GM21367 (cell line): ENCODE data around the gene THUMPD3.

Source experiments
- ATAC-seq: cut with Tn5 transposase; IDR thresholded peaks from one replicate; pipeline ENCODE4 v1.9.1; 2021; ENCODE audit not compliant: unreplicated experiment

The THUMPD3 gene

DNA sequence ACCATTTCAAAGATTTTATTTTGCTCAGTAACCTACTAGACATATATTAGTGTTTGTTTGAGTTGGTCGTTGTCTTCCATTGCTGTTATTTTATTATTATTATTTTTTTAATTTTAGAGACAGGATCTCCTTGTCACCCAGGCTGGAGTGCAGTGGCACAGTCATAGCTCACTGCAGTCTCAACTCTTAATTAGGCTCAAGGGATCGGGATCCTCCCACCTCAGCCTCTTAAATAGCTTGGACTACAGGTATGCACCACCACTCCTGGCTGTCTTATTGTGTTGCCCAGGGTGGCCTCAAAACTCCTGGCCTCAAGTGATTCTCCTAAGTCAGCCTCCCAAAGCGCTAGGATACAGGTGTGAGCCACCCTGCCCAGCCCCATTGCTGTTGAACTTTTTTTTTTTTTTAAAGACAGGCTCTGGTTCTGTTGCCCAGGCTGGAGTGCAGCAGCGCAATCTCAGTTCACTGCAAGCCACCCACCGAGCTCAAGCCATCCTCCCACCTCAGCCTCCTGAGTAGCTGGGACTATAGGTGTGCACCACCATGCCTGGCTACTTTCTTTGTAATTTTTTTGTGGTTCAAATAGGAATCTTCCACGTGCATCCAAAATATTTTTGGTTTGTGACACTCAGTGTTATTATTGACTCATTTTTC is 52.8 kb downstream of the THUMPD3 start:
- ATAC-seq, result no peak

DNA sequence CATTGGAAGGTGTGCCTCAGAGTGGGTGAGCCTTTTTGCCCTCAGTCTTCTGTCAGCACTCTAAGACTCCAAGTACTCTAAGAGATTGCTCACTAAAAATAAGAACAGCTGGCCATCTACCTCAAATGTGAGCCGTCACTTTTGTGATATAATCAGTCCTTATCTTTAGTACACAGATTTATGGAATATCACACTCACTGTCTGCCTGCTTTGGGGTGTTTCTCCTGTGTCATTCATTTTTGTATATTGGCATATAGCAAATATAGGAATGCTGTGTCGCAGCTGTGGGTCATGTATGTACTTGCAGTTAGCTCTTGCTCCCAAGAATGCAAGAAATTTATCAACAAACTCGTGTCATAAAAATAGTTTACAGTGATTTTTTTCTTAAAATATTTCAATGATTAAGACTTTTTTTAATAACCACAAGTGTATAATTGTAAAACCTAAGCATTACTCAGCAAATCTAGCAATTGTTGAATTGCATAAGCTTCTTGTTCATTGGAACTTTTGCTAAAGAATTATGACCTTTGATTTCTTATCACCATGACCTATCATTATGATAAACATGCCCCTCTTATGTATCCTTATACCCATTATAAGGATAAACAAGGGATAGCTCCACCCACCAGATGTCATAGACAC is 53.4 kb downstream of the THUMPD3 start:
- ATAC-seq, result no peak

DNA sequence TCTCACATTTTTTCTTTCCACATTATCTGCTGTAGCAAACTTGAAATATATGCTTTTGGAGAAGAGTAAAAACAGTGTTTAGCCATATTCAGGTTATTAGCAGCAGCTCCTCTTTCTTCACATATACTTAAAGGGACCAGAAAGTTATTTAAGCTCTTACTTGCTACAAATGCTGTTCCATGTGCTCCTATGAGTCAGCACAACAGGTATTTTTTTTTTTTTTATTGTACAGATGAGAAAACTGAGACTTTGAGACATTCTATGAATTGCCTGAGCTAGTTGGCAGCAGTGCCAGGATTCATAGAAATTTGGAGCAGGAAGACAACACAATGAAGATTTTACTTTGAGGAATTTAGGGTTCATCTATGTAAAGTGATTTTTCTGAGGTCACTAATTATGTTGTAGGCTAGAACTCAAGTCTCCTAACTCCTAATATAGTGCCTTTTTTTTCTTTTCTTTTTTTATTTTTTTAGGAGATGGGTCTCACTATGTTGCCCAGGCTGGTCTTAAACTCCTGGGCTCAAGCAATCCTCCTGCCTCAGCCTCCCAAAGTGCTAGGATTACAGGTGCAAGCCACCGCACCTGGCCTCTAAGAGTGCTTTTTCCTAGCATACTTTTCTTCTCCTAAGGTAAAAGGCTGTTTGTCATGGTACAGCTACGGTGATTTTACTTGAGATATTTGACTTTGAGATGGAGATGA is 58.1 kb downstream of the THUMPD3 start:
- no peak for ATAC-seq

DNA sequence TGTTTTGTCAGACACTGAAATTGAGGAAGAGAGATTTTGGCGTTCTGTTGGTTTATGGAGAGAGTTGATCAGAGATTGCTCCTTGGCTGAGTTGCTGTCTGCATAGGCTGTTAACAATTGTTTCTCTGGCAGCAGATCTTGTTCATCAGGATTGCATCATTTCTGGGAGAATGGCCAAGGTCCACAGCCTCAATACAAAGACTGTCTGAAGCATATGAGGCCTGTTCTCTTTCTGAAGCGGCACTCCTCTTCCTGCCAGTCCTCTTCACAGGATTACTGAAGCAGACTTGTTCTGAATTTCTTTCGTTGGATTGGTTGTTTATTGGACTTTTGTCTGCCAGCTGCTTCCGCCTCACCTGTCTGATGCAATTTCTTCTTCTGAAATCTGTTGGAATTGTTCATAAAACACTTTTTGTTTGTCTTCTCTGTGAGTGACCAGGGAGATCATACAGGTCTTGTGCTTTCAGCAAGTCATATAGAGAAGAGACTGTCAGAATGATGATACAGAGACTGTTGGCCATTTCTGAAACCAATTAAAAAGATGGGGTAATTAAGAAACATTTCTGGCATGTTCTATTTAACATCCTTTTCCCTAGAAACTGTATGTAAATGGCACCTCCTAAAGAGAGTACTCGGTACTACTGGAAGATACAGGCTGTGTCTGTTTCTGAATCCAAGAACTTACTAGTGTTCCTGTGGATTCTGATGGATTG is 60.0 kb downstream of the THUMPD3 start:
- no peak for ATAC-seq

DNA sequence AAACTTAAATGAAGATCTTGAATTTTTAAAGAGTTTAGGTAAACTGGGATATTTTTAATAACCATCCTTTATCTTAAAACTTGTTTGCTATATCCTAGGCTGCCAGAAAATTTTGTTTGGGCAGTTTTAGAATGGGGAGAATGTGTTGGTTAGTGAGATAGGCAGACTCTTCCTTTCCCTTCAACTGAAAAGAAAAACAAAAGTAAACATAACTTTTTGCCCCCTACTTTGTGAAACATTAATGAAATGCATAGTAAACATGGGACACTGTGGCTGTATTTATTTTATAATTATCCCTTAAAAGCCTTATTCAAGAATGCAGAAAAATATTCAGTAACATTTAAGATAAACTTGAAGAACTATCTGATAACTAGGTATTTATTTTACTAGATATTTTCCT is 65.6 kb downstream of the THUMPD3 start:
- ATAC-seq, result no peak

DNA sequence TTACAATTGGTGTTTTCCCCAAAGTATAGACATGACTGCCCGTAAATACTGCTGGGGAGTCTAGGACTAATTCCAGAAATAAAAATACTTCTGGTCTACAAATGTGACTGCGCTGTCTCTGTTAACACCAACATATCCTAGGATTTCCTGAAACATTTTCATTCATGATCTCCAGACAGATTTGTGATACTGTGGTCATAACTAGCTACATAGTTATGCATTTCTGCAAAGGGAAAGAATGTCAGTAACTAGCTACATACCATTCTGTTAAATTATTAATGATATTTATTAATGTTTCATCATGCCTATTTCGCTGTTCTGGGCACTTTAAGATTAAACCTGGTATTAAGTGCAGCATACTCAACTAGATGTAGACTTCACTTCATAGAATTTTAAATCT is 67.9 kb downstream of the THUMPD3 start:
- ATAC-seq, result no peak

DNA sequence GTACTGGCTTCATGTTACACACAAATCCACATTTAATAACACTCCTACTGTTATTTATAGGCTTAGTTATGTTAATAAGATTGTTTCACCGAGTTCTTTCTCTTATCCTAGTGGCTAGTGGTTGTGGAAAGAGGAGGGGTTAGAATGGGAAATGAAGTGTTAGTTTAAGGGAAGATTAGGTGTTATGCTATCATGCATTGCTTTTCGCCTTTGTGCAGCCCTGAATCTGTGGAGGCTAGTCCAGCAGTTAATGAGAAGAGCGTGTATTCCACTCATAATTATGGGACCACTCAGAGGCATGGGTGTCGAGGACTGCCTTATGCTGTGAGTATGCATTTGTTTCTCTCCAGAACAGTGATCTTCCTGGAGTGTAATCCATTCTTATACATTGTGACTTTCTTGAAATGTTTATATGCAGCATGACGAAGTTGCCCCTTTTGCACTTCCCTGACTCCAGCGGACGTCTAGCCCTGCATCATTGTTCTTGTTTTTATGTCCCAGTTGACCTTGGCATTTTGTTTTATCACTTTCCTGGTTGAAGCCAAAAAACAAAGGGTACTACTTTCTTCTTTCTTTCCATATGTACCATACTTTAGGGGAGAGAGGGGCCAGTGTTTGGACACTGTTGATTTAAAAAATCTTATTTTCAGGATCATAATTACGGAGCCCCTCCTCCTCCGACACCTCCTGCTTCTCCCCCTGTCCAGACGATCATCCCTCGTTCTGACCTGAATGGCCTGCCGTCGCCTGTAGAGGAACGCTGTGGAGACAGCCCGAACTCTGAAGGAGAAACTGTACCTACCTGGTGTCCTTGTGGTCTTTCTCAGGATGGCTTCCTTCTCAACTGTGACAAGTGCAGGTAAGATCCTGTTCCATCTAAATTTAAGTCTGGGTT is 71.0 kb downstream of the THUMPD3 start:
- ATAC-seq, result no peak

DNA sequence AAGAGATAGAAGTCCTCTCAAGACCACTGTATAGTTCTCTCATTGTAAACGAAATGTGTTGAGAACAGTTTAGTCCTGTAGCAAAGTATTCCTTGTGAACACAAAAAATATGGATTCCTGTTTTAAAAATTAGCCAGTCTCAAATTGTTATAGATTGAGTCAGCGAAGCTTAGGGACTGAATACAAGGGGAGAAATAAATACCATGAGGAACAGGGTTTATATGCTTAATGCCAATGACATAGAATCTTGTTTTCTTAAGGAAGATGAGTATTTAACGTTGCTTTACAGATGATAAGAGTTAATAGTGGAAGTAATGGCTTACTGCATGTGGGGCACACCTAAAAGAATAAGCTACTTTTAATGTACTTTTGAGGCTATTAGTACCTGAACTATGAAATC is 72.5 kb downstream of the THUMPD3 start:
- ATAC-seq, result no peak
